NCI-H460 (cell line): ENCODE data around the gene GRAP2. TPM values are rescaled to one million over a fixed set of nuclear protein-coding genes. Genes with fewer than 3 reads are reported as not detected.
"Not testable (repeated sequence)": the region's sequence is repeated elsewhere in the genome, so short reads cannot be mapped to it uniquely, and the experiment has no call there.

ENCODE experiments used
- DNase-seq: peaks from one replicate; pipeline ENCODE4 v3.0.0-alpha.2; 2016; ENCODE audit warnings: low read depth; ENCODE audit errors: extremely low read depth
- total RNA-seq: library from RNA; depleted of rRNA; stranded (reverse); fragments of >200 nt; shearing (Covaris generic); gene quantifications from 2 replicates; pipeline ENCODE4 v1.2.3, GENCODE V29; 2014

GRAP2 gene
- total RNA-seq, 1 experiment from 2014 or later = 0.02 TPM

- DNase-seq = no peak
Observed at GRCh38 chr22:39896313-39896996, 4.4 kb upstream of the GRAP2 start.

GRCh38 chr22:39897841-39898240 is 3.0 kb upstream of the GRAP2 start:
- no peak for DNase-seq

DNA sequence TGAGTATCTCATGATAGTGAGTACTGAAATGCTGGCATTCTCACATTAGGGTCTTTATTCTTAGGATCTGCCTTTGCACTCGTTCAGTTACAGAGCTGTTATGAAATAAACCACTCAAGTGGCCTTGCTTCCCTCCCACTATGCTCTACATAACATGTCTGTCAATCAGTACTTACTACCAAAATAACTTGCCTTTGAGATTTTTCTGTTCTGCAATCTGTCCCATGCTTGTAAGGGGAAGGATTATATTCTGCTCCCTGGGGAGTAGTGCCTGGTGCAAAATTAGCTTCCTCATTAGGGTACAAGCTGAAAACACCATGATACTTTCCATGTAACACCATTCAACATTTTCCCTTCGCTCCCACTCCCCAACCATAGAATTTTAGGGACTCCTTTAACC is 1.9 kb upstream of the GRAP2 start:
- no peak for DNase-seq

DNA sequence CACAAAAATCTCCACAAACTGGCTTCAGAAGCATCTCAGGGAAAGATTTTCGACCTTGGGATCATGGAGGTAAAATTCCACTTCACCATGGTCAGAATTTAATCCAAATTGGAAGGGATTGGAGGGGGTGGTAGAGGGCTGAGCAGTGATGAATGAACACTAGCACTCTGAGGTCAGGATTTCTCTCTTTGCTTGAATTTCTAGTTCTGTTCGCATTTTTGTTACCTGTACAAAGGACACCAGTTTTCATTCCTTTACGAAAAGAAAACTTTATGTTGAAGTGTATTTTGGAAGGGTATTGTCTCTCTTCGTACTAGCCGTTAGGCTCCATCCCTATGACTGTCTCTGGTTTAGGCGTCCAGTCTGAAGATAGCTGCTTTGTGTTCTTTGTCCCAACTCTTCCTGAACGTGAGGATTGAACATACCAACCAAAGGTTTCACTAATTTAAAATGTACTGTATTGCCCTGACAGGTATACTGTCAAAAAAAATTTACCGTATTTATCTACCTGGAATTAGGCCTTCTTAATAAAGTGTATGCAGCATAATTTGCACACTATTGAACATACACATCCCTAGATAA is 772 bp downstream of the GRAP2 start:
- DNase-seq = no peak

- not testable (repeated sequence) for DNase-seq
Observed at GRCh38 chr22:39904024-39904423, 3.1 kb downstream of the GRAP2 start.

DNA sequence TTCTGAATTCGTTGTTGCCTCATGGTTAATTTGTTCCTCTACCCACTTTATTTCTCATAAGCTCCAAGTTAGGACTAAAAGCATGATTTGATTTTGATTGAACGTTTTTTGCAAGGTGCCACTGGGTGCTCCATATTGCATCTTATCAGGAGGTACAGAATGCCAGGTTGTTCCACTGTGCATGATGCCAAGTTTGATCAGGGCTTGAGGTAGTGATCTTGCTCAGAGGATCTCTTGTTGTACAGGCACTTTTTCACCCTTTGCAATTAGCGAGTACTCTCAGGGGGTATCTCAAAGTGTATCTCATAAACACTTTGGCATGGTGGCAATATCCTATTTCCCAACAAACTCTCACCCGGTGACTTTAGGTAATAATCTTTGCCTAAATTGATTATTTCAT is 4.0 kb downstream of the GRAP2 start:
- no peak for DNase-seq

- no peak for DNase-seq
Observed at GRCh38 chr22:39905687-39906086, 4.8 kb downstream of the GRAP2 start.

DNA sequence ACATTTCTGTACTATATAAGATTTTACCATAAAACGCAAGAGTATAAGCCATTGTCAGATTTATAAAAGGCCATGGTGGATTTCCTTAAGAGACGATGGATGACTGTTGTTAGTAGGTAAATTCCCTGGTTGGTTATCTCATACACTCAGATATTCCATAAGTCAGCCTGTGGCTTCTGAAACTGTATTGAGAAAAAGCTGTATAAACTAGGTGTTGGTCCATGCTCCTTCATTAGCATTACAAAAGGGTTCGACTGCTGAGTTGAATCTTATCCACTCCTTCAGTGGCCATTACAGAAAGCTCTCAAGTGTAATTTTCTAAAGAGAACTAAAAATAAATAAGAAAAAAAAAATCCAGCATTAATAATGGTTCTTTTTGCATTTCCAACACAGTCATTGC is 5.3 kb downstream of the GRAP2 start:
- no peak for DNase-seq

DNA sequence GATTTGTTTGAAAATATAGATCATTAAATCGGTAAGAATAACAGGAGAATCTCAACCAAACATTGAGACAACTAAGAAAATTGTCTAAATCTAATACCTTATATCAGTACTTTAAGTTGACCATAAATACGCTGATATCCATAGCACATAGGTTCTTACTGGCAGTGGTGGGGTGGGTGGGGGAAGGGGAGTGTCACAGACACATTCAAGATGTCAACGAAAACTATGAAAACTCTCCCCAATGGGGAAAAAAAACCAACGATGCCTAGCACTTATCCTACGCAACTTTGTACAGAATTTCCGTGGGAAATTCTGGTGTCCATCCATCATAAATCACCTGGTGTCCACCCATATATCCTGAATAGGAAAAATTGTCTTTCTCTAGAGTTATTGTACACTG is 6.2 kb downstream of the GRAP2 start:
- no peak for DNase-seq

- DNase-seq = no peak
Observed at GRCh38 chr22:39907605-39908097, 6.8 kb downstream of the GRAP2 start.

DNA sequence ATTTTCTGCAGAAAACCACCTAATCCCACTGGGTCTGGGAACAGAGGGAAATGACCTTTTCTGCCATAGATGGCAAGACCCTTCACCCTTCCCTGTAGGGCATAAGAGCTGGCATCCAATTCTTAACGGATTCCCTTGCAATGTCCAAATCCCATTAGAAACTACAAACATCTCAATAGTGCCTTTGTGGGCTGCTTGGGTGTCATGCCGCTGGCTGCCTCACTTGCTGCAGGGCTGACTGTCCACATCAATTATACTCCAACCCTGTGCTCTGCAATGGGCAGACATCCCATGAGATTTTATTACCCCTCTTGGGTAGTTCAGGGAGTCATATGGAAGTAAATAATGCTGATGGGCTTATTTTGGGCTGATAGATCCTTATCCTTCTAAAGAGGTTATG is 7.3 kb downstream of the GRAP2 start:
- DNase-seq = no peak

GRCh38 chr22:39908737-39909136 is 7.9 kb downstream of the GRAP2 start:
- no peak for DNase-seq

- no peak for DNase-seq
Observed at GRCh38 chr22:39910876-39911613, 10.2 kb downstream of the GRAP2 start.

DNA sequence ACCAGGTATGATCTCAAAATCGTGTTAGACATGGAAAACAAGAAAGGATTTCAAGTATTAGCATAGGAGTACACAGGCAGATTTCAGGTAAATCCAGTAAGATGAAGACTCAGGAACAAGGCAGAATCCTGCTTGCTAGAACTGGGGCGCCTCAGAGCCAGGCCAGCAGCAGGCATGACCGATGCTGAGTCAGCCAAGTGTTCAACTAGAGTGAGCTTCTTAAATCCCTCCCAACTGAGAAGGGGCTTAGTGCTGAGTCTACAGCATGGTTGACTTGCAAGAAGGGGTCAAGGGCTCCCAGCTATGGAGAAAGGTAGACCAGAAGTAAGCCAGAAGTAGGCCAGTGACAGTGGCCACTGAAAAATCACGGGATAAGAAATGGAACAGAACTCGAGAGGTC is 12.4 kb downstream of the GRAP2 start:
- no peak for DNase-seq

GRCh38 chr22:39913886-39914285 is 13.0 kb downstream of the GRAP2 start:
- no peak for DNase-seq

DNA sequence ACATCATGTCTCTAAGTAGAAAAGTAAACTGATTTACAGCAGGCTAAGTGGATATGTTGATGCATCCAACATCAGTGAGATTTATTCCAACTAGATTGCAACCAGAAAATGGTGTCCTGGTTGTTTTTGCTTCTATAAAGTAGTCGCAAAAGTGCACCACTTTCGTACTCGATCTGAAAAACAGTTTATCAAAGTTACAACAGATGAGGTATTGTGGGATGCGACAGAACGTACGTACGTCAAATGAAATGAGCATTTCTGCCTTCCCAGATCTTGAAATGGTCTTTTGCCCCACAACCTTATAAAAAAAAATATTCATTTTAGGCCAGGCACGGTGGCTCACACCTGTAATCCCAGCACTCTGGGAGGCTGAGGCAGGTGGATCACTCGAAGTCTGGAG is 13.7 kb downstream of the GRAP2 start:
- DNase-seq = no peak

DNA sequence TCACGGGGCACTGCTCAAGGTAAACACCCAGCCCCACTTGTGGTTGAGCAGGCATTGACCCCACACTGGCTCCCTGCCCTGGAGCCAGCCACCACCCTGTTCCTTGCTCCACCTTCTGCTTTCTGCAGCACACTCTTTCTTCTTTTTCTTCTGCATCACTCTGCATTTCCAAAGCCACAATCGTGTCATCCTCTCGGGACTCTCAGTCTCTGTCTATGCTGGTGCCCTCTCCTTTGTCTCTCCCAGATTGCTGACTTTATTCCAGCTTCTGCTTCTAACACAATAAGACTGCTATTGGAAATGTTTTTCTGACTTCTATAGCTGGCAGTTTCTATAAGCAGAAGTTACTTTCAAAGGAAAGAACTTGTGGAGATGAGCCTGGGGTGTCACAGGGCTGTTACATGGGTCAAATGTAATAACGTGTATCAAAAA is 14.4 kb downstream of the GRAP2 start:
- no peak for DNase-seq

- DNase-seq = no peak
Observed at GRCh38 chr22:39916496-39916895, 15.6 kb downstream of the GRAP2 start.

DNA sequence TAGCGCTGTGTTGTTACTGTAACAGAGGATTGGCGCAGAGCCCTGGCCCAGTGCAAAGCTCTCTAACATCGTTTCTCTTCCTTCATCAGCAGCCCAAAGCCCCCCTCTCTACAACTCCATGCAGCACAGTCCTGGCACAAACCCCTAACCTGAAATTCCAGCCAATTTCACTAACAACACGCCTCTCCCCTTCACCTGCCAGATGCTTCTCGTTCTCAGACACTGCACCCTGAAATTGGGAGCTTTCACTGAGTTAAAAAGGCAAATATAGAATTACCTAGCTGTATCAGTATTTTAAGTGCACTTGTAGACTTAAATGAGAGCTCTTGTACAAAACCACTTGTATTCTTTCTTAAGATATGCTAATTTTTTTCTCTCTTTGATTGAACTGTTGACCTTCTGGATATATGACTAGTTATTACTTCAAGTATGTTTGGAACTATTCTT is 16.3 kb downstream of the GRAP2 start:
- DNase-seq = no peak

GRCh38 chr22:39917776-39918495 is 17.1 kb downstream of the GRAP2 start:
- no peak for DNase-seq

- no peak for DNase-seq
Observed at GRCh38 chr22:39920134-39920743, 19.4 kb downstream of the GRAP2 start.
